Measurements from ENCODE around the gene PSME4. TPM values are rescaled to one million over a fixed set of nuclear protein-coding genes. Genes with fewer than 3 reads are reported as not detected.
"Not testable (repeated sequence)": the region's sequence is repeated elsewhere in the genome, so short reads cannot be mapped to it uniquely, and the experiment has no call there.

The PSME4 gene
- total RNA-seq, 2 donors from 2014 or later: 90.6 to 116 TPM

DNA sequence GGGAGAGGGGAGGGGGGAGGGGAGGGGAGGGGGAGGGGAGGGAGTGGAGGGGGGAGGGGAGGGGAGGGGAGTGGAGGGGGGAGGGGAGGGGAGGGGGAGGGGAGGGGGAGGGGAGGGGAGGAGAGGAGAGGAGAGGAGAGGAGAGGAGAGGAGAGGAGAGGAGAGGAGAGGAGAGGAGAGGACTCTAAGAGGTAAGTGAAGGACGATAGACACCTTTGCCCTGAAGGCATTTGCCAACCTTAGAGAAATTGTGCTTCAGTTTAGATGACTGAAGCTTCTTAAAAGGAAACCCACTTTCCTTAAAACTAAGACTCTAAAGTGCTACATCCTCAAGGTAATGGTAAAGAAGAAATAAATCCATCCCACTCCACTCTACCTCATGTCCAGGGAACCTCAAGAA lies 130.2 kb downstream of the PSME4 start:
- no peaks in the 10 kb centered on the region for H3K4me1 Mint-ChIP-seq
- WGBS, 2 experiments (ENCODE audit: insufficient coverage in 1 of 2, insufficient read length in 1 of 2): 80 to 100% methylated on average over 1 of the region's 1 CpG
- H3K4me3 Mint-ChIP-seq: no peak overlapping the region
- H3K9me3 Mint-ChIP-seq: peaks cover 18% of the 10 kb centered on the region
- TF ChIP-seq, protein P1, sequence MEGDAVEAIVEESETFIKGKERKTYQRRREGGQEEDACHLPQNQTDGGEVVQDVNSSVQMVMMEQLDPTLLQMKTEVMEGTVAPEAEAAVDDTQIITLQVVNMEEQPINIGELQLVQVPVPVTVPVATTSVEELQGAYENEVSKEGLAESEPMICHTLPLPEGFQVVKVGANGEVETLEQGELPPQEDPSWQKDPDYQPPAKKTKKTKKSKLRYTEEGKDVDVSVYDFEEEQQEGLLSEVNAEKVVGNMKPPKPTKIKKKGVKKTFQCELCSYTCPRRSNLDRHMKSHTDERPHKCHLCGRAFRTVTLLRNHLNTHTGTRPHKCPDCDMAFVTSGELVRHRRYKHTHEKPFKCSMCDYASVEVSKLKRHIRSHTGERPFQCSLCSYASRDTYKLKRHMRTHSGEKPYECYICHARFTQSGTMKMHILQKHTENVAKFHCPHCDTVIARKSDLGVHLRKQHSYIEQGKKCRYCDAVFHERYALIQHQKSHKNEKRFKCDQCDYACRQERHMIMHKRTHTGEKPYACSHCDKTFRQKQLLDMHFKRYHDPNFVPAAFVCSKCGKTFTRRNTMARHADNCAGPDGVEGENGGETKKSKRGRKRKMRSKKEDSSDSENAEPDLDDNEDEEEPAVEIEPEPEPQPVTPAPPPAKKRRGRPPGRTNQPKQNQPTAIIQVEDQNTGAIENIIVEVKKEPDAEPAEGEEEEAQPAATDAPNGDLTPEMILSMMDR (conservative IDR thresholded peaks at IDR 0.05): no peak
- H3K27ac ChIP-seq (ENCODE audit: low read depth, low read length): no peak overlapping the region
- no peaks in the 10 kb centered on the region for H3K27me3 Mint-ChIP-seq (ENCODE audit: insufficient read depth)
- H3K9me3 ChIP-seq (ENCODE audit: control insufficient read depth, low read length): no peaks in the 10 kb centered on the region
- DNase-seq: no peak
- peaks cover 4% of the 10 kb centered on the region for H3K36me3 Mint-ChIP-seq (ENCODE audit: low read depth)
- H3K4me3 ChIP-seq (ENCODE audit: low read length): no peak overlapping the region
- no peak overlapping the region for H3K9ac ChIP-seq (ENCODE audit: extremely low read depth, low read length, poor library complexity, severe bottlenecking)
- no peaks in the 10 kb centered on the region for H3K36me3 ChIP-seq (ENCODE audit: control insufficient read depth, insufficient read depth, low read length)
- no peak overlapping the region for H3K27ac Mint-ChIP-seq
- no peaks in the 10 kb centered on the region for H3K4me1 ChIP-seq (ENCODE audit: control insufficient read depth, insufficient read depth, low read length)
- H3K27me3 ChIP-seq (ENCODE audit: control insufficient read depth, insufficient read depth, low read length, poor library complexity, severe bottlenecking): no peaks in the 10 kb centered on the region

DNA sequence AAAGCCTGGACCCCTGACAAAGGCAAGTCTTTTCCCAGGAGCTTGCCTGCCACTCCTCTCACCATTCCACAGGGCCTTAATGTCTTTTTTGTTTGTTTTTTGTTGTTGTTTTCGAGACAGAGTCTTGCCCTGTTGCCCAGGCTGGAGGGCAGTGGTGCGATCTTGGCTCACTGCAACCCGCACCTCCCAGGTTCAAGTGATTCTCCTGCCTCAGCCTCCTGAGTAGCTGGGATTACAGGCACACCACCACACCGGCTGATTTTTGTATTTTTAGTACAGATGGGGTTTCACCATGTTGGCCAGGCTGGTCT lies 140.9 kb downstream of the PSME4 start:
- H3K27ac Mint-ChIP-seq; H3K9ac ChIP-seq (ENCODE audit: extremely low read depth, low read length, poor library complexity, severe bottlenecking); H3K4me3 Mint-ChIP-seq; H3K36me3 Mint-ChIP-seq (ENCODE audit: low read depth); H3K27me3 Mint-ChIP-seq (ENCODE audit: insufficient read depth); H3K36me3 ChIP-seq (ENCODE audit: control insufficient read depth, insufficient read depth, low read length); DNase-seq; H3K4me3 ChIP-seq (ENCODE audit: low read length); H3K4me1 ChIP-seq (ENCODE audit: control insufficient read depth, insufficient read depth, low read length); H3K27me3 ChIP-seq (ENCODE audit: control insufficient read depth, insufficient read depth, low read length, poor library complexity, severe bottlenecking); H3K9me3 ChIP-seq (ENCODE audit: control insufficient read depth, low read length); H3K27ac ChIP-seq (ENCODE audit: low read depth, low read length); H3K9me3 Mint-ChIP-seq: not testable (repeated sequence)
- WGBS, 2 experiments (ENCODE audit: insufficient coverage in 1 of 2, insufficient read length in 1 of 2): 76 to 82% methylated on average over 4 of the region's 4 CpGs
- H3K4me1 Mint-ChIP-seq: peaks cover 14% of the 10 kb centered on the region

DNA sequence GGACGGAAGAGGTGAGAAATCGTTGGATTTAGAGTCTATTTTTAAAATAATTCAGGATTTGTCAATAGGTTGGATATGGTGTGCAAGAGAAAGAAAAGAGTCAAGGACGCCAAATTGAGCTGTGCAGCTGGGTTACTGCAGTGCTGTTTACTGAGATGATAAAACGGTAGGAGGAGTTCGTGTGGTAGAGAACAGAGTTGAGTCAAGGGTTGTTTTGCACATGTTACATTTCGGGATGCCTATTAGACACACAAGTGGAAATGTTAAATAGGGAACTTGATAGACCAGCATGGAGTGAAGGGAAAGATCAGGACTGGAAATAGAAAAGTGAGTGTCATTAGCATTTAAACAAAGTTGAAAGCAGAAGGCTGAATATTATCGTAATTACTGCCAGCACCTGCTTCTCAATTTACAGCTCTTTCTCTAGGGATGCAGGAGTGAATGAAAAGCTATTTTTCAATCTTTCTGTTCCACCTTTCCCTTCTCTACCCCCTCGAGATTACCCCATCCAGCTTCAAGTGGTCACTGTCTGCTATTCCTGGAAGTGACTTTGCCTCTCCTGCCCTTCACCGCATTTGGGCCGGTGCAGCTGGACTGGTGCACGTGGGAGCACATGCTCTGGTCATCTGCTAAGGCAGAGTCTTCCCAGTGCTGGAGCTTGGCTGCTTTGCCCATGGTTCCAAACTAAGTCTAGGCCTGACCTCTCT lies 141.4 kb downstream of the PSME4 start:
- Mint-ChIP-seq H3K27me3 (ENCODE audit: insufficient read depth) (no peaks in the 10 kb centered on the region), H3K9me3 (no peaks in the 10 kb centered on the region), H3K4me1 (peaks cover 14% of the 10 kb centered on the region), H3K4me3 (no peak overlapping the region), H3K36me3 (ENCODE audit: low read depth) (peaks cover 2% of the 10 kb centered on the region), H3K27ac (no peak overlapping the region)
- no peak overlapping the region for H3K4me3 ChIP-seq (ENCODE audit: low read length)
- H3K27ac ChIP-seq (ENCODE audit: low read depth, low read length): no peak overlapping the region
- H3K27me3 ChIP-seq (ENCODE audit: control insufficient read depth, insufficient read depth, low read length, poor library complexity, severe bottlenecking): no peaks in the 10 kb centered on the region
- peaks cover 5% of the 10 kb centered on the region for H3K4me1 ChIP-seq (ENCODE audit: control insufficient read depth, insufficient read depth, low read length)
- no peaks in the 10 kb centered on the region for H3K9me3 ChIP-seq (ENCODE audit: control insufficient read depth, low read length)
- TF ChIP-seq, protein P1 (conservative IDR thresholded peaks at IDR 0.05): no peak
- no peaks in the 10 kb centered on the region for H3K36me3 ChIP-seq (ENCODE audit: control insufficient read depth, insufficient read depth, low read length)
- 89 to 92% methylated on average over 11 of the region's 11 CpGs for WGBS, 2 experiments (ENCODE audit: insufficient coverage in 1 of 2, insufficient read length in 1 of 2)
- no peak overlapping the region for H3K9ac ChIP-seq (ENCODE audit: extremely low read depth, low read length, poor library complexity, severe bottlenecking)
- DNase-seq: no peak

DNA sequence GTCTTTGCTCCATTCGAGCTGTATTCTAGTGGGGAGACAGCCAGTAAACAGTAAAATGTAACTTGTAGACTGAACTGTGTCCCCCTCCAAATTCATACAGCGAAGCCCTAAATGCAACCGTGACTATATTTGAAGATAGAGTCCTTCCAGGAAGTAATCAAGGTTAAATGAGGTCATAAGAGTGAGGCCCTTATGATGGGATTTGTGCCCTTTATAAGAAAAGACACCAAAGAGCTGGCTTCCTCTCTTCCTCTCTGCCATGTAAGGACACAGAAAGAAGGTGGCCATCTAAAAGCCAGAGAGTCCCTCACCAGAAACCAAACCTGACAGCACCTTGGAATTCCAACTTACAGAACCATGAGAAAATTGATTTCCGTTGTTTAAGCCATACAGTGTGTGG lies 142.5 kb downstream of the PSME4 start:
- no peaks in the 10 kb centered on the region for H3K27me3 Mint-ChIP-seq (ENCODE audit: insufficient read depth)
- no peak overlapping the region for H3K27ac Mint-ChIP-seq
- no peak overlapping the region for H3K9ac ChIP-seq (ENCODE audit: extremely low read depth, low read length, poor library complexity, severe bottlenecking)
- H3K4me1 Mint-ChIP-seq: peaks cover 14% of the 10 kb centered on the region
- 97 to 100% methylated on average over 2 to 4 of the region's 4 CpGs for WGBS, 2 experiments (ENCODE audit: insufficient coverage in 1 of 2, insufficient read length in 1 of 2)
- no peaks in the 10 kb centered on the region for H3K9me3 Mint-ChIP-seq
- no peak for DNase-seq
- H3K27me3 ChIP-seq (ENCODE audit: control insufficient read depth, insufficient read depth, low read length, poor library complexity, severe bottlenecking): no peaks in the 10 kb centered on the region
- H3K36me3 Mint-ChIP-seq (ENCODE audit: low read depth): peaks cover 2% of the 10 kb centered on the region
- H3K4me3 Mint-ChIP-seq: no peak overlapping the region
- no peaks in the 10 kb centered on the region for H3K9me3 ChIP-seq (ENCODE audit: control insufficient read depth, low read length)
- H3K4me1 ChIP-seq (ENCODE audit: control insufficient read depth, insufficient read depth, low read length): peaks cover 5% of the 10 kb centered on the region
- no peaks in the 10 kb centered on the region for H3K36me3 ChIP-seq (ENCODE audit: control insufficient read depth, insufficient read depth, low read length)
- TF ChIP-seq, protein P1 (conservative IDR thresholded peaks at IDR 0.05): no peak
- no peak overlapping the region for H3K4me3 ChIP-seq (ENCODE audit: low read length)
- H3K27ac ChIP-seq (ENCODE audit: low read depth, low read length): no peak overlapping the region
